ENCODE measurements around the gene VCP.
A peak's percentile ranks its signal among the peaks of the same experiment; 100 is the strongest.

VCP gene

DNA sequence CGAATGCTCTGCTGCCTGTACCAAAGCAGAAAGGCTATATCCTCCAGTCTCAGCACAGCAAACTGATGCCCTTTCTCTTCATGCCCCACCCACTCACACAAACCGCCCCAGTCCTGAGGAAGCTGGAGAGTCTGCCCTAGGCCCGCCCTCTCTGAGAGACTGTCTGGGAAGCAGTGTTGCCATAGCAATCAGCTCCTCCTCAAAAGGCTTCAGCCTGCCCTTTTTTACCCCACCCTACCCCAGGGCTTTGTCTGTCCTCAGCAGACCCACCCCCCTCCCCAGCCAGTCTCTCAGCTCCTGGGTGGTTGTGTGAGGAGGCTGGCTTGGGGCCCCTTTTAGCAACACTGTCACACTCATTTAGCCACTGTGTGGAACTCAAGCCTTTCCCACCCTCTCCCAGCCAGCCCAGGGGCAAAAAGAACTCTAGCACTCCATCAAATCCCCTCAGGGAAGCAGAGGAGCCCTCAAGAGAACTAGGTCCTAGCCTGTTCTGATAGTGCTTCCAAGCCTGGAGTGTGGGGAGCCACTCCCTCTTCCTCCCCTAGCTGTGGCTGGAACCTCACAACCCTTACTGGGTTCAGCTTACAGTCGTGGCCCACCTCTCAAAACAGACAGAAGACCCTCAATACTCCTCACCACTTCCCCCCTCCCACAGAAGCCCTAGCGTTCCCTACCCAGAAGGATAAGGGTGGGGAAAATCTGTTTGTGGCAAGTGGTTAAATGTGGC lies 41.9 kb upstream of the VCP start:
- peak overlapping the region; percentile 42 to 97 (median 83) for H3K4me3 ChIP-seq (ENCODE audit: control insufficient read depth in 1 of 7, extremely low read depth in 1 of 7, insufficient read depth in 4 of 7, low read depth in 2 of 7, low read length in 6 of 7)
- no peaks in the 10 kb centered on the region for H3K36me3 ChIP-seq (ENCODE audit: control insufficient read depth in 4 of 4, insufficient read depth in 4 of 4, low read length in 3 of 4)
- ChIA-PET CTCF (interaction anchor here (0.9 to 7.8 kb wide), 11 partner anchors 8 to 505 kb away, joined by 3 to 48 read pairs (median 4); partner anchors contain the start of genes PIGO and STOML2), POLR2A (no interaction called here)
- no peaks in the 10 kb centered on the region for H3K9me3 ChIP-seq (ENCODE audit: control extremely low read depth in 1 of 5, control insufficient read depth in 4 of 5, insufficient read depth in 2 of 5, low read depth in 1 of 5, low read length in 4 of 5)
- 0% methylated on average over 2 of the region's 5 CpGs for WGBS (ENCODE audit: insufficient coverage)
- H3K4me1 ChIP-seq (ENCODE audit: control extremely low read depth in 1 of 4, control insufficient read depth in 4 of 4, insufficient read depth in 4 of 4, low read length in 3 of 4): peaks cover 26 to 67% (median 64%) of the 10 kb centered on the region in 4 experiments
- H3K27ac ChIP-seq (ENCODE audit: insufficient read depth in 1 of 2, low read depth in 1 of 2, low read length in 2 of 2, poor library complexity in 1 of 2, severe bottlenecking in 2 of 2): peak overlapping the region; percentile 65 to 87
- peak; percentile 68 to 90 (median 83) for DNase-seq
- no peaks in the 10 kb centered on the region for H3K27me3 ChIP-seq (replicated peaks in 2 of 5; ENCODE audit: control insufficient read depth in 4 of 5, insufficient read depth in 5 of 5, low read length in 4 of 5)

DNA sequence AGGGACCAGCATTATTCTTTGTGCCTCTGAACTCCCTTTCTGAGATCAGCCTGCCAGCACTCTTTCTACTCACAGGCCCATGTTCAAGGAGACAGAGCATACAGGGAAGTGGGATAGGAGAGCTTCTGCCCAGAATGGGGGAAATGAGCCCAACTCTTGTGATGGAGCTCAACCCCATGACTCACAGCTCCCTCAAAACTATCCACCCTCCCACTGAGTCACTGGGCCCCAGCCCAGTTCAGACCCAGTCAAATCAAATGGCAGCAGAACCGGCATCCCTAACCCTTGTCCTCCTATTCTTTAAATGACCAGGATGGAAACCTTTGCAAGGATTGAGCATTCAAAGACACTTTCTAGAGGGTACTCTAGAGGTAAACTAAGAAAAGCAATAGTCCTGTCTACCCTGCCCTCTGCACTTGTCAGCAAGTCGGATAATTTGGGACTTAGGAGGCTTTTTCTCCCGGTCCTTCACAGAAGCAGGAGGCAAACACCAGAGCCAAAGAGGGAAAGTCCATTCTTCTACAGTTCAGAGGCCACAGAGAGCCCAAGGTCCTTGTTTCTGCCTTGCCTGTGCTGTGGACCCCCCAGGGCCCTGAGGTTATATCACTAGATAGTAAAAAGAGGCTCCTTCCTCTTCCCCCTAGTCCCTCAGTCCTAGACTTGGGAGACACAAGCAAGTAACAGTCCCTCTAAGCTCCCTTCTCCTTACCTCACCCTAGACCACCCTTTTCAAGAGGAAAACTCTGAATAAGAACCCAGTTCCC lies 40.0 kb upstream of the VCP start:
- H3K27ac ChIP-seq (ENCODE audit: insufficient read depth in 1 of 2, low read depth in 1 of 2, low read length in 2 of 2, poor library complexity in 1 of 2, severe bottlenecking in 2 of 2): peak overlapping the region in 1 of 2 experiments; percentile 88
- H3K27me3 ChIP-seq (replicated peaks in 2 of 5; ENCODE audit: control insufficient read depth in 4 of 5, insufficient read depth in 5 of 5, low read length in 4 of 5): no peaks in the 10 kb centered on the region
- H3K9me3 ChIP-seq (ENCODE audit: control extremely low read depth in 1 of 5, control insufficient read depth in 4 of 5, insufficient read depth in 2 of 5, low read depth in 1 of 5, low read length in 4 of 5): no peaks in the 10 kb centered on the region
- peak overlapping the region in 5 of 7 experiments; percentile 39 to 75 (median 55) for H3K4me3 ChIP-seq (ENCODE audit: control insufficient read depth in 1 of 7, extremely low read depth in 1 of 7, insufficient read depth in 4 of 7, low read depth in 2 of 7, low read length in 6 of 7)
- 98% methylated on average over 3 of the region's 3 CpGs for WGBS (ENCODE audit: insufficient coverage)
- DNase-seq: peak in 1 of 3 donors; percentile 34
- ChIA-PET CTCF (interaction anchor here (1.0 to 7.8 kb wide), 4 partner anchors 10 to 146 kb away, joined by 3 to 48 read pairs (median 8); partner anchors contain the start of genes PIGO and STOML2), POLR2A (interaction anchor here (1.2 to 1.6 kb wide), 2 partner anchors 9 to 32 kb away, joined by 3 to 5 read pairs; partner anchors contain the start of gene STOML2)
- H3K4me1 ChIP-seq (ENCODE audit: control extremely low read depth in 1 of 4, control insufficient read depth in 4 of 4, insufficient read depth in 4 of 4, low read length in 3 of 4): peaks cover 30 to 85% (median 80%) of the 10 kb centered on the region in 4 experiments
- peaks cover 0 to 7% (median 3%) of the 10 kb centered on the region in 4 experiments for H3K36me3 ChIP-seq (ENCODE audit: control insufficient read depth in 4 of 4, insufficient read depth in 4 of 4, low read length in 3 of 4)

DNA sequence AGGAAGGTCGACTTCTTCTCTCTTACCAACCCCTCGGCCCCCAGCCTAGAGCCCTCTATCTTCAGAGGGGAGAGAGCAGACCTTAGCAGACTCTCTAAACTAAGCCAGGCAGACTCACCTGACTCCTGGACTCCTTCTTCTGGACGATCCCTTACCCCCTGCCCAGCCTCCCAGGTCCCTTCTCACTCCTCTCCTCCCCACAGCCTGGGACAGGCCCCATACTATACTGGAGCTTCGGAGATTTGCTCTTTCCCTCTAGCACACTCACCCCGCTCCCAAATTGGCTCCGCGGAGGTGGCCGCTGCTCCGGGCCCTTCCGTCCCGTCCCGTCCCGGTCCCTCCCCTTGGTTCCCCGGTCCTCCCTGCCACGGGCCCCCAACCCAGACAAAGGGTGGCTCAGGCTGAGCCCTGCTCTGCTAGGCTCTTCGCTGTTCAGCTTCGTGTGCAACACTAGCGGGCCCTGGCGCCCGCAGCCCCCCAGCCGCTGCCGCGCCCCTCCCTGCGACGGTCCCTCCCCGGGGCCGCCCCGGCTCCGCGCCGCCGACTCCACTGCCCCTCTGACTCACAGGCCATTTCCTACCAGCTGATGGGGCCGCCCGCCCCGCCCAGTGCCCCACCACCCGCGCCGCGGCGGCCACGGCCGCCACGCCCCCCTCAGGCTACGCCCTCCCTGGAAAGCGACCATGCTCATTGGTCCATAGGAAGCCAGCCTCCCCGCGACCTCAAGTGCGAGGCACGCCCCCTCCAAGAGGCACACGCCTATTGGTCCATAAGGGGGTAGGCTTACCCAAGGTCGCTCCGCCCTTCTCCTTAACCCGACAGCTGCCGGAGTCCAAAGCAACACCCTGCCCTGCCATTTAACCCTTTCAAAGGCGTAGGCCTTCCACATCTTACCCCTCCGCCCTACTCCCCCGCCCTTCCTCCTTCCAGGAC lies 38.8 kb upstream of the VCP start:
- Histone ChIP-seq H3K9me3 (ENCODE audit: control extremely low read depth in 1 of 5, control insufficient read depth in 4 of 5, insufficient read depth in 2 of 5, low read depth in 1 of 5, low read length in 4 of 5) (no peaks in the 10 kb centered on the region), H3K27ac (ENCODE audit: insufficient read depth in 1 of 2, low read depth in 1 of 2, low read length in 2 of 2, poor library complexity in 1 of 2, severe bottlenecking in 2 of 2) (peak overlapping the region; percentile 64 to 89), H3K36me3 (ENCODE audit: control insufficient read depth in 4 of 4, insufficient read depth in 4 of 4, low read length in 3 of 4) (peaks cover 1 to 18% (median 11%) of the 10 kb centered on the region in 4 experiments), H3K27me3 (replicated peaks in 2 of 5; ENCODE audit: control insufficient read depth in 4 of 5, insufficient read depth in 5 of 5, low read length in 4 of 5) (no peaks in the 10 kb centered on the region), H3K4me3 (ENCODE audit: control insufficient read depth in 1 of 7, extremely low read depth in 1 of 7, insufficient read depth in 4 of 7, low read depth in 2 of 7, low read length in 6 of 7) (peak overlapping the region; percentile 64 to 90 (median 77)), H3K4me1 (ENCODE audit: control extremely low read depth in 1 of 4, control insufficient read depth in 4 of 4, insufficient read depth in 4 of 4, low read length in 3 of 4) (peaks cover 30 to 85% (median 77%) of the 10 kb centered on the region in 4 experiments)
- peak; percentile 97 to 99 (median 99) for DNase-seq
- ChIA-PET POLR2A (interaction anchor here (1.2 to 2.0 kb wide), 4 partner anchors 8 to 39 kb away, joined by 3 to 9 read pairs (median 4); partner anchors contain the start of genes PIGO, STOML2 and VCP), CTCF (interaction anchor here (0.6 to 7.8 kb wide), 6 partner anchors 9 to 493 kb away, joined by 3 to 48 read pairs (median 6); partner anchors contain the start of genes PIGO and STOML2)
- WGBS (ENCODE audit: insufficient coverage): 1% methylated on average over 53 of the region's 57 CpGs

DNA sequence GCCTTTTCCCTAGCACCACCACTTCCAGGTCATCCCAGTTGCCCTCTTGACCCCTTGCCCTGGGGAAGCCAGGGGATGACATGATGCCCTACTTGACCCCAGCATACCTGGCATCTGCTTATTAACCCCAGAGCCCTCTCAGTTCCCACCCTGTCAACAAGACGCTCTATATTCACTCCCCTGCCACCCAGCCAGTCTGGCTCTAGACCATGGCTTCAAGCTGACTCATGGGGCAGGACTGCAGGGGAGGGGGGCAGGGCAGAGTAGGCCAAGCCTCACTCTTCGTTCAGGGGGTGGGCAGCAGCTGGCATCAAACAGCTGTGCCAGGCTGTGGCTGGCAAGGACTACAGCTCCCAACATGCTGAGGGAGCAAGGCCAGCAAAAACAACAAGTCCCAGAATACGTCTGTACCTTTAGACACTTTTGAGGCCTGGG lies 37.9 kb upstream of the VCP start:
- ChIA-PET CTCF (interaction anchor here (0.6 to 7.8 kb wide), 5 partner anchors 8 to 443 kb away, joined by 3 to 48 read pairs (median 3); partner anchors contain the start of genes PIGO and STOML2), POLR2A (interaction anchor here (1.2 to 2.0 kb wide), 2 partner anchors 13 to 38 kb away, joined by 3 to 9 read pairs; partner anchors contain the start of genes PIGO and VCP)
- Histone ChIP-seq H3K4me3 (ENCODE audit: control insufficient read depth in 1 of 7, extremely low read depth in 1 of 7, insufficient read depth in 4 of 7, low read depth in 2 of 7, low read length in 6 of 7) (peak overlapping the region in 6 of 7 experiments; percentile 70 to 90 (median 81)), H3K36me3 (ENCODE audit: control insufficient read depth in 4 of 4, insufficient read depth in 4 of 4, low read length in 3 of 4) (peaks cover 4 to 28% (median 20%) of the 10 kb centered on the region in 4 experiments), H3K4me1 (ENCODE audit: control extremely low read depth in 1 of 4, control insufficient read depth in 4 of 4, insufficient read depth in 4 of 4, low read length in 3 of 4) (peaks cover 30 to 82% (median 72%) of the 10 kb centered on the region in 4 experiments), H3K27ac (ENCODE audit: insufficient read depth in 1 of 2, low read depth in 1 of 2, low read length in 2 of 2, poor library complexity in 1 of 2, severe bottlenecking in 2 of 2) (peak overlapping the region in 1 of 2 experiments; percentile 89), H3K9me3 (ENCODE audit: control extremely low read depth in 1 of 5, control insufficient read depth in 4 of 5, insufficient read depth in 2 of 5, low read depth in 1 of 5, low read length in 4 of 5) (no peaks in the 10 kb centered on the region), H3K27me3 (replicated peaks in 2 of 5; ENCODE audit: control insufficient read depth in 4 of 5, insufficient read depth in 5 of 5, low read length in 4 of 5) (no peaks in the 10 kb centered on the region)
- 0% methylated on average over 1 of the region's 3 CpGs for WGBS (ENCODE audit: insufficient coverage)
- DNase-seq: peak; percentile 64 to 89 (median 81)

DNA sequence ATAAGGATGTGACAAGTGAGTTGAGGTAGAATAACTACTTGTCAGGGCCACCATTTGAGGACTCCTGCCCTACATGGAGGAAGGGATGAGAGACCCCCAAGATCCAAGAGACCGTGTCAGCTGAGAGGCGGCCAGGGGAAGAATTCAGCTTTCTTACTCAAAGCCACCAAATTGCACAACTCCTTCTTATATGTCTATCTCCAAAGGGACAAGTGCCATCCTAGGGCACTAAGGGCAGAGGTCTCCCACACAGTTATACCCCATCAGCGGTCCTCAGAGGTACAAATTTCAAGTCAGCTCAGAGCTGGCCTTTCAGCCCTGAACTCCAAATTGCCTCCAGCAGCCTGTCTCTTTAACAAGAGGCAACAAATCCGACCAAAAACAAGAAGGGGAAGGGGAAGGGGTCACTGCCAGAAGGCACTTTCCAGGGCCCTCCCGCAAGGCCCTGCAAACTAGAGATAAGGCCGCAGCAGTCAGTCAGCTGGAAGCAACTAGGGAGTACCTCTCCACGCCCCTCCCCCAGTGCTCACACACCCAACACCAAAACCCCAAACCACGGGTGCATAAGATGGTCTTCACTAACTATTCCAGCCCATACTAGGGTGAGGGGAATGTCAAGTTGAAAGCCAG lies 36.6 kb upstream of the VCP start:
- WGBS (ENCODE audit: insufficient coverage): 17% methylated on average over 5 of the region's 8 CpGs
- peak; percentile 88 to 98 (median 96) for DNase-seq
- Histone ChIP-seq H3K27ac (ENCODE audit: insufficient read depth in 1 of 2, low read depth in 1 of 2, low read length in 2 of 2, poor library complexity in 1 of 2, severe bottlenecking in 2 of 2) (peak overlapping the region; percentile 34 to 76), H3K27me3 (replicated peaks in 2 of 5; ENCODE audit: control insufficient read depth in 4 of 5, insufficient read depth in 5 of 5, low read length in 4 of 5) (no peaks in the 10 kb centered on the region), H3K36me3 (ENCODE audit: control insufficient read depth in 4 of 4, insufficient read depth in 4 of 4, low read length in 3 of 4) (peaks cover 6 to 40% (median 27%) of the 10 kb centered on the region in 4 experiments), H3K4me3 (ENCODE audit: control insufficient read depth in 1 of 7, extremely low read depth in 1 of 7, insufficient read depth in 4 of 7, low read depth in 2 of 7, low read length in 6 of 7) (peak overlapping the region in 6 of 7 experiments; percentile 5 to 85 (median 58)), H3K4me1 (ENCODE audit: control extremely low read depth in 1 of 4, control insufficient read depth in 4 of 4, insufficient read depth in 4 of 4, low read length in 3 of 4) (peaks cover 27 to 70% (median 60%) of the 10 kb centered on the region in 4 experiments), H3K9me3 (ENCODE audit: control extremely low read depth in 1 of 5, control insufficient read depth in 4 of 5, insufficient read depth in 2 of 5, low read depth in 1 of 5, low read length in 4 of 5) (no peaks in the 10 kb centered on the region)
- ChIA-PET POLR2A (interaction anchor here (0.6 to 1.0 kb wide), 2 partner anchors 37 to 361 kb away, joined by 3 to 4 read pairs; partner anchors contain the start of gene VCP), CTCF (interaction anchor here (1.0 to 9.4 kb wide), 4 partner anchors 8 to 364 kb away, joined by 3 to 65 read pairs (median 4); partner anchors contain the start of gene PIGO)
